ENCODE measurements around the gene CCNT1. TPM values are rescaled to one million over a fixed set of nuclear protein-coding genes. Genes with fewer than 3 reads are reported as not detected.
A peak's percentile ranks its signal among the peaks of the same experiment; 100 is the strongest.
"Not testable (repeated sequence)": the region's sequence is repeated elsewhere in the genome, so short reads cannot be mapped to it uniquely, and the experiment has no call there.

Gene CCNT1
- total RNA-seq, 1 donor from 2014 or later, result 28.9 TPM

GRCh38 chr12:48691826-48692487 is 24.6 kb downstream of the CCNT1 start:
- no peak for DNase-seq (ENCODE audit: low spot score)

- DNase-seq (ENCODE audit: low spot score), result no peak
Measured at GRCh38 chr12:48690990-48691389, 25.5 kb downstream of the CCNT1 start.

GRCh38 chr12:48690436-48690835 is 26.1 kb downstream of the CCNT1 start:
- DNase-seq (ENCODE audit: low spot score), result no peak

- DNase-seq (ENCODE audit: low spot score), result no peak
Measured at GRCh38 chr12:48688836-48689235, 27.7 kb downstream of the CCNT1 start.

- no peak for DNase-seq (ENCODE audit: low spot score)
Measured at GRCh38 chr12:48687592-48687991, 28.9 kb downstream of the CCNT1 start.

GRCh38 chr12:48686615-48687334 is 29.7 kb downstream of the CCNT1 start:
- DNase-seq (ENCODE audit: low spot score), result no peak

- no peak for DNase-seq (ENCODE audit: low spot score)
Measured at GRCh38 chr12:48686037-48686595, 30.4 kb downstream of the CCNT1 start.

GRCh38 chr12:48683534-48683933 is 33.0 kb downstream of the CCNT1 start:
- DNase-seq (ENCODE audit: low spot score), result no peak

GRCh38 chr12:48682927-48683326 is 33.6 kb downstream of the CCNT1 start:
- DNase-seq (ENCODE audit: low spot score), result no peak

- not testable (repeated sequence) for DNase-seq (ENCODE audit: low spot score)
Measured at GRCh38 chr12:48682533-48682905, 34.0 kb downstream of the CCNT1 start.

GRCh38 chr12:48681710-48682532 is 34.6 kb downstream of the CCNT1 start, which contains the start of gene KANSL2:
Gene KANSL2, minus strand, starts transcription at chr12:48682238. Its CDS starts 606 bp downstream, at chr12:48681632.
- peak; percentile 97 for DNase-seq (ENCODE audit: low spot score)

- DNase-seq (ENCODE audit: low spot score), result no peak
Measured at GRCh38 chr12:48681399-48681709, 35.2 kb downstream of the CCNT1 start.

GRCh38 chr12:48680861-48681260 is 35.6 kb downstream of the CCNT1 start:
- no peak for DNase-seq (ENCODE audit: low spot score)

GRCh38 chr12:48678551-48679185 is 37.8 kb downstream of the CCNT1 start:
- no peak for DNase-seq (ENCODE audit: low spot score)

- DNase-seq (ENCODE audit: low spot score), result no peak
Measured at GRCh38 chr12:48671231-48671856, 45.2 kb downstream of the CCNT1 start.

- DNase-seq (ENCODE audit: low spot score), result no peak
Measured at GRCh38 chr12:48668996-48669395, 47.5 kb downstream of the CCNT1 start.

- no peak for DNase-seq (ENCODE audit: low spot score)
Measured at GRCh38 chr12:48659863-48660262, 56.6 kb downstream of the CCNT1 start.

GRCh38 chr12:48651681-48652080 is 64.8 kb downstream of the CCNT1 start:
- no peak for DNase-seq (ENCODE audit: low spot score)

- not testable (repeated sequence) for DNase-seq (ENCODE audit: low spot score)
Measured at GRCh38 chr12:48645354-48645753, 71.2 kb downstream of the CCNT1 start.

GRCh38 chr12:48643011-48643410 is 73.5 kb downstream of the CCNT1 start:
- DNase-seq (ENCODE audit: low spot score), result no peak
